Measurements from ENCODE around the gene KLHL22. TPM values are rescaled to one million over a fixed set of nuclear protein-coding genes. Genes with fewer than 3 reads are reported as not detected.

The KLHL22 gene
- total and polyA plus RNA-seq, 2 donors (not counting 3 experiments of a cell fraction or from before 2014, with no cell fraction given), result 24.2 to 33.6 TPM

GRCh38 chr22:20466659-20467379, 28.8 kb downstream of the KLHL22 start:
- Histone ChIP-seq H3K9ac (replicated peaks; ENCODE audit: extremely low read depth, insufficient read depth, low read length) (no peak overlapping the region), H3K4me3 (replicated peaks in 1 of 3; ENCODE audit: insufficient read depth in 1 of 3, low read depth in 1 of 3, low read length in 3 of 3) (no peak overlapping the region), H3K4me1 (ENCODE audit: control insufficient read depth, extremely low read depth, insufficient read depth, low read length) (no peaks in the 10 kb centered on the region), H3K4me2 (ENCODE audit: insufficient read depth, low read length) (no peak overlapping the region), H3K79me2 (ENCODE audit: control insufficient read depth, insufficient read depth, low read length) (no peaks in the 10 kb centered on the region), H2AFZ (ENCODE audit: low read depth, low read length) (no peak overlapping the region), H3K27me3 (ENCODE audit: control insufficient read depth in 2 of 2, insufficient read depth in 2 of 2, low read length in 2 of 2) (no peaks in the 10 kb centered on the region), H3K27ac (ENCODE audit: insufficient read depth, low read depth, low read length) (no peak overlapping the region), H3K9me3 (replicated peaks; ENCODE audit: control insufficient read depth, insufficient read depth, low read length) (no peaks in the 10 kb centered on the region), H4K20me1 (replicated peaks; ENCODE audit: control insufficient read depth, extremely low read depth, insufficient read depth, low read length) (no peaks in the 10 kb centered on the region), H3K9me1 (replicated peaks; ENCODE audit: control insufficient read depth, extremely low read depth, insufficient read depth, low read length) (no peaks in the 10 kb centered on the region), H3K36me3 (ENCODE audit: control insufficient read depth in 2 of 2, extremely low read depth in 1 of 2, insufficient read depth in 2 of 2, low read length in 2 of 2) (peaks cover 0 to 7% of the 10 kb centered on the region in 2 experiments)
- BruUV-seq (replicated peaks), result no TSS peak
- CTCF ChIA-PET, result no interaction called here
- no peak for FAIRE-seq
- no peak for DNase-seq (ENCODE audit: low read depth, low spot score)
- POLR2A ChIA-PET, result no interaction called here
- TF ChIP-seq MAX (IDR thresholded peaks at IDR 0.05; ENCODE audit: insufficient read depth, insufficient read length), result no peak
- TF ChIP-seq MYC (IDR thresholded peaks at IDR 0.05; ENCODE audit: low read depth, low read length), result no peak
- no peak for TF ChIP-seq GATA2 (IDR thresholded peaks at IDR 0.05; ENCODE audit: insufficient read depth, insufficient read length, low read depth, low read length)
- TF ChIP-seq FOS (IDR thresholded peaks at IDR 0.05; ENCODE audit: borderline replicate concordance, insufficient read depth, low read length), result no peak
- intact Hi-C loops (cut with micrococcal nuclease), result no loop called here
- dilution Hi-C loops (cut with MboI; ENCODE audit: extremely low pct_ligation_motif_present, low sequenced_read_pairs), result no loop called here

- Histone ChIP-seq H3K4me3 (replicated peaks in 1 of 3; ENCODE audit: insufficient read depth in 1 of 3, low read depth in 1 of 3, low read length in 3 of 3) (no peak overlapping the region), H3K4me1 (ENCODE audit: control insufficient read depth, extremely low read depth, insufficient read depth, low read length) (no peaks in the 10 kb centered on the region), H2AFZ (ENCODE audit: low read depth, low read length) (no peak overlapping the region), H3K9me3 (replicated peaks; ENCODE audit: control insufficient read depth, insufficient read depth, low read length) (no peaks in the 10 kb centered on the region), H3K27ac (ENCODE audit: insufficient read depth, low read depth, low read length) (no peak overlapping the region), H3K9ac (replicated peaks; ENCODE audit: extremely low read depth, insufficient read depth, low read length) (no peak overlapping the region), H3K79me2 (ENCODE audit: control insufficient read depth, insufficient read depth, low read length) (no peaks in the 10 kb centered on the region), H3K36me3 (ENCODE audit: control insufficient read depth in 2 of 2, extremely low read depth in 1 of 2, insufficient read depth in 2 of 2, low read length in 2 of 2) (peaks cover 0 to 7% of the 10 kb centered on the region in 2 experiments), H3K27me3 (ENCODE audit: control insufficient read depth in 2 of 2, insufficient read depth in 2 of 2, low read length in 2 of 2) (no peaks in the 10 kb centered on the region), H3K4me2 (ENCODE audit: insufficient read depth, low read length) (no peak overlapping the region), H4K20me1 (replicated peaks; ENCODE audit: control insufficient read depth, extremely low read depth, insufficient read depth, low read length) (no peaks in the 10 kb centered on the region), H3K9me1 (replicated peaks; ENCODE audit: control insufficient read depth, extremely low read depth, insufficient read depth, low read length) (no peaks in the 10 kb centered on the region)
- no TSS peak for BruUV-seq (replicated peaks)
- intact Hi-C loops (cut with micrococcal nuclease) (no loop called here), dilution Hi-C loops (cut with MboI; ENCODE audit: extremely low pct_ligation_motif_present, low sequenced_read_pairs) (no loop called here)
- TF ChIP-seq POLR2A (IDR thresholded peaks at IDR 0.05; ENCODE audit: low read depth, low read length) (no peak), CTCF (IDR thresholded peaks at IDR 0.05; ENCODE audit: extremely low read depth in 1 of 2, insufficient read depth in 1 of 2, low read depth in 1 of 2, low read length in 2 of 2) (no peak), GATA2 (IDR thresholded peaks at IDR 0.05; ENCODE audit: insufficient read depth, insufficient read length, low read depth, low read length) (no peak)
- FAIRE-seq (no peak), DNase-seq (ENCODE audit: low read depth, low spot score) (no peak)
- CTCF ChIA-PET, result no interaction called here
- POLR2A ChIA-PET, result no interaction called here
These were observed 29.9 kb downstream of the KLHL22 start for GRCh38 chr22:20465759-20466077.

Measured in endothelial cell of umbilical vein (primary cell).